HEK293 (cell line): ENCODE data around the gene TRIP10.

Source experiments
- CTCF ChIA-PET: fragments of 350-600 bp; formaldehyde crosslinking; extraction: SDS; loops from one replicate; lab custom pipeline; 2021; ENCODE audit warnings: antibody characterized with exemption; lab: Yijun Ruan, JAX
- POLR2A ChIA-PET: fragments of 300-600 bp; formaldehyde crosslinking; extraction: SDS; loops from one replicate; lab custom pipeline; 2020; ENCODE audit warnings: antibody characterized with exemption, inconsistent platforms; lab: Yijun Ruan, JAX
- H3K27ac ChIP-seq: fragments of 200-500 bp; sonication (Bioruptor generic); 2 replicates; pipeline ENCODE4 v1.5.1; 2014; ENCODE audit warnings: low read depth, low read length, control low read depth, inconsistent platforms; ENCODE audit errors: extremely low read depth
- H3K36me3 ChIP-seq, 2 experiments: fragments of 200-500 bp in 1 of 2; sonication (Bioruptor generic) in 1 of 2; 1 replicate in 1 of 2; 2 replicates in 1 of 2; pipeline ENCODE4 v1.5.1; 2014 to 2017; ENCODE audit warnings: inconsistent platforms in 2 of 2, low read length in 2 of 2; ENCODE audit not compliant: control insufficient read depth in 2 of 2, insufficient read depth in 1 of 2
- H3K4me1 ChIP-seq: fragments of 200-500 bp; sonication (Bioruptor generic); 2 replicates; pipeline ENCODE4 v1.5.1; 2014; ENCODE audit warnings: mild to moderate bottlenecking, low read length, inconsistent platforms; ENCODE audit not compliant: control insufficient read depth, insufficient read depth
- H3K4me3 ChIP-seq: 2 replicates; pipeline ENCODE4 v1.5.1; 2011; ENCODE audit warnings: low read depth, mild to moderate bottlenecking, control low read depth, low read length, moderate library complexity
- H3K9me3 ChIP-seq: fragments of 200-500 bp; sonication (Bioruptor generic); 2 replicates; pipeline ENCODE4 v1.5.1; 2014; ENCODE audit warnings: low read depth, low read length, inconsistent platforms; ENCODE audit not compliant: control insufficient read depth, insufficient read depth
- KLF17 ChIP-seq: fragments of 450-650 bp; formaldehyde crosslinking; IDR thresholded peaks from 2 replicates; pipeline ENCODE4 v1.5.1; 2016; ENCODE audit warnings: missing biosample characterization, missing genetic modification characterization
- MEIS1 ChIP-seq: sonication (generic); formaldehyde crosslinking; IDR thresholded peaks from 2 replicates; pipeline ENCODE4 v1.8.1; 2022; ENCODE audit warnings: missing genetic modification reagents, mild to moderate bottlenecking, borderline replicate concordance
- SP7 ChIP-seq: fragments of 450-650 bp; formaldehyde crosslinking; IDR thresholded peaks from 2 replicates; pipeline ENCODE4 v1.5.1; 2016; ENCODE audit warnings: missing biosample characterization, missing genetic modification characterization
- ZBTB17 ChIP-seq: fragments of 450-650 bp; formaldehyde crosslinking; IDR thresholded peaks from 2 replicates; pipeline ENCODE4 v1.5.1; 2016; ENCODE audit warnings: missing biosample characterization, missing genetic modification characterization
- ZBTB49 ChIP-seq: fragments of 450-650 bp; formaldehyde crosslinking; IDR thresholded peaks from 2 replicates; pipeline ENCODE4 v1.5.1; 2016; ENCODE audit warnings: missing biosample characterization, missing genetic modification characterization, low read depth
- ZFHX2 ChIP-seq: fragments of 450-650 bp; formaldehyde crosslinking; conservative IDR thresholded peaks from 2 replicates; pipeline ENCODE4 v1.5.1; 2016; ENCODE audit warnings: missing biosample characterization, missing genetic modification characterization
- ZFP37 ChIP-seq: fragments of 450-650 bp; formaldehyde crosslinking; IDR thresholded peaks from 2 replicates; pipeline ENCODE4 v1.5.1; 2016; ENCODE audit warnings: missing biosample characterization, missing genetic modification characterization
- ZNF132 ChIP-seq: fragments of 450-650 bp; formaldehyde crosslinking; IDR thresholded peaks from 2 replicates; pipeline ENCODE4 v1.5.1; 2017; ENCODE audit warnings: missing biosample characterization, missing genetic modification characterization, borderline replicate concordance
- ZNF184 ChIP-seq: fragments of 450-650 bp; IDR thresholded peaks from 2 replicates; pipeline ENCODE4 v1.5.1; 2018; ENCODE audit warnings: missing biosample characterization, mild to moderate bottlenecking, missing genetic modification characterization
- ZNF24 ChIP-seq: fragments of 450-650 bp; formaldehyde crosslinking; IDR thresholded peaks from 2 replicates; pipeline ENCODE4 v1.5.1; 2016; ENCODE audit warnings: missing biosample characterization, missing genetic modification characterization
- ZNF302 ChIP-seq: fragments of 450-650 bp; formaldehyde crosslinking; IDR thresholded peaks from 2 replicates; pipeline ENCODE4 v1.5.1; 2016; ENCODE audit warnings: missing biosample characterization, missing genetic modification characterization, low read depth
- ZNF366 ChIP-seq: fragments of 450-650 bp; formaldehyde crosslinking; conservative IDR thresholded peaks from 2 replicates; pipeline ENCODE4 v1.5.1; 2016; ENCODE audit warnings: missing biosample characterization, missing genetic modification characterization
- ZNF37A ChIP-seq: fragments of 450-650 bp; IDR thresholded peaks from 2 replicates; pipeline ENCODE4 v1.5.1; 2018; ENCODE audit warnings: missing biosample characterization, missing genetic modification characterization
- ZNF473 ChIP-seq: fragments of 450-650 bp; formaldehyde crosslinking; IDR thresholded peaks from 2 replicates; pipeline ENCODE4 v1.5.1; 2017; ENCODE audit warnings: missing biosample characterization, missing genetic modification characterization
- ZNF544 ChIP-seq: fragments of 450-650 bp; formaldehyde crosslinking; IDR thresholded peaks from 2 replicates; pipeline ENCODE4 v1.5.0; 2017; ENCODE audit warnings: missing biosample characterization, missing genetic modification characterization
- ZNF561 ChIP-seq: fragments of 450-650 bp; IDR thresholded peaks from 2 replicates; pipeline ENCODE4 v1.5.1; 2018; ENCODE audit warnings: missing biosample characterization, missing genetic modification characterization, borderline replicate concordance
- ZNF623 ChIP-seq: fragments of 450-650 bp; formaldehyde crosslinking; IDR thresholded peaks from 2 replicates; pipeline ENCODE4 v1.5.1; 2016; ENCODE audit warnings: missing biosample characterization, missing genetic modification characterization
- ZNF658 ChIP-seq: fragments of 450-650 bp; formaldehyde crosslinking; IDR thresholded peaks from 2 replicates; pipeline ENCODE4; 2016; ENCODE audit warnings: missing biosample characterization, missing genetic modification characterization
- ZNF791 ChIP-seq: fragments of 450-650 bp; formaldehyde crosslinking; IDR thresholded peaks from 2 replicates; pipeline ENCODE4 v1.5.1; 2016; ENCODE audit warnings: missing biosample characterization, missing genetic modification characterization
- ZSCAN4 ChIP-seq: fragments of 450-650 bp; formaldehyde crosslinking; IDR thresholded peaks from 2 replicates; pipeline ENCODE4 v1.5.1; 2017; ENCODE audit warnings: missing biosample characterization, missing genetic modification characterization

Gene TRIP10

GRCh38 chr19:6776999-6777398, 37.5 kb downstream of the TRIP10 start:
- POLR2A ChIA-PET = no interaction called here
- CTCF ChIA-PET = no interaction called here

GRCh38 chr19:6777434-6777833, 38.0 kb downstream of the TRIP10 start:
- Histone ChIP-seq H3K4me1 (no peaks in the 10 kb centered on the region), H3K36me3 (no peaks in the 10 kb centered on the region), H3K27ac (no peak overlapping the region), H3K9me3 (no peaks in the 10 kb centered on the region)
- POLR2A ChIA-PET = no interaction called here
- TF ChIP-seq KLF17 (tag by site-specific recombination) = no peak
- TF ChIP-seq ZNF623 = peak; percentile 92
- TF ChIP-seq, all 188 proteins: peak for 1
- CTCF ChIA-PET = no interaction called here
- no peak overlapping the region for H3K4me3 ChIP-seq

More at GRCh38 chr19:6776999-6777398, 37.5 kb downstream of the TRIP10 start:
- H3K36me3 ChIP-seq = no peaks in the 10 kb centered on the region
- TF ChIP-seq ZSCAN4 (tag by site-specific recombination) = no peak
- peak; percentile 95 for TF ChIP-seq ZNF366 (tag by site-specific recombination)
- peak; percentile 82 for TF ChIP-seq ZBTB17 (tag by site-specific recombination)
- TF ChIP-seq, all 188 proteins: peak for 2
- Histone ChIP-seq H3K9me3 (no peaks in the 10 kb centered on the region), H3K27ac (no peak overlapping the region), H3K4me1 (no peaks in the 10 kb centered on the region), H3K4me3 (no peak overlapping the region)

GRCh38 chr19:6778386-6778785, 38.9 kb downstream of the TRIP10 start:
- H3K4me3 ChIP-seq = no peak overlapping the region

GRCh38 chr19:6779206-6779605, 39.7 kb downstream of the TRIP10 start:
- Histone ChIP-seq H3K4me1 (no peaks in the 10 kb centered on the region), H3K4me3 (no peak overlapping the region), H3K27ac (no peak overlapping the region), H3K9me3 (no peaks in the 10 kb centered on the region), H3K36me3 (no peaks in the 10 kb centered on the region)
- CTCF ChIA-PET = interaction anchor here (0.6 to 0.8 kb wide), 2 partner anchors 19 to 148 kb away, joined by 3 to 5 read pairs; no protein-coding TSS in a partner anchor
- TF ChIP-seq ZFHX2 (tag by site-specific recombination) = 0 out of 2 replicates have a peak, but pooled peaks have one; percentile 7
- no peak for TF ChIP-seq ZBTB49 (tag by site-specific recombination)
- TF ChIP-seq SP7 (tag by site-specific recombination) = 0 out of 2 replicates have a peak, but pooled peaks have one; percentile 18
- POLR2A ChIA-PET = no interaction called here

More at GRCh38 chr19:6778386-6778785, 38.9 kb downstream of the TRIP10 start:
- no peaks in the 10 kb centered on the region for H3K36me3 ChIP-seq
- CTCF ChIA-PET = interaction anchor here (0.8 kb wide), 1 partner anchor 147 kb away, joined by 5 read pairs; no protein-coding TSS in a partner anchor
- no peaks in the 10 kb centered on the region for H3K9me3 ChIP-seq
- H3K27ac ChIP-seq = no peak overlapping the region
- POLR2A ChIA-PET = no interaction called here
- TF ChIP-seq ZNF184 (tag by site-specific recombination) (no peak), MEIS1 (no peak), ZNF658 (tag by site-specific recombination) (no peak), ZNF473 (no peak), ZNF302 (tag by site-specific recombination) (no peak), ZNF24 (tag by site-specific recombination) (no peak), ZNF561 (tag by site-specific recombination) (no peak), ZNF37A (no peak), ZNF132 (tag by site-specific recombination) (no peak), ZNF791 (tag by site-specific recombination) (no peak), ZNF544 (no peak), ZFP37 (tag by site-specific recombination) (no peak)
- no peaks in the 10 kb centered on the region for H3K4me1 ChIP-seq
